ENCODE results near the gene BAZ2B.
A peak's percentile ranks its signal among the peaks of the same experiment; 100 is the strongest.
"Not testable (repeated sequence)": the region's sequence is repeated elsewhere in the genome, so short reads cannot be mapped to it uniquely, and the experiment has no call there.

The BAZ2B gene

GRCh38 chr2:159456500-159457426 lies 159.6 kb downstream of the BAZ2B start:
- peak; percentile 44 to 69 for ATAC-seq

GRCh38 chr2:159455330-159455918 lies 160.9 kb downstream of the BAZ2B start:
- ATAC-seq = peak; percentile 46 to 71

GRCh38 chr2:159454185-159454584 lies 162.2 kb downstream of the BAZ2B start:
- ATAC-seq = no peak

GRCh38 chr2:159450180-159450579 lies 166.2 kb downstream of the BAZ2B start:
- no peak for ATAC-seq

DNA sequence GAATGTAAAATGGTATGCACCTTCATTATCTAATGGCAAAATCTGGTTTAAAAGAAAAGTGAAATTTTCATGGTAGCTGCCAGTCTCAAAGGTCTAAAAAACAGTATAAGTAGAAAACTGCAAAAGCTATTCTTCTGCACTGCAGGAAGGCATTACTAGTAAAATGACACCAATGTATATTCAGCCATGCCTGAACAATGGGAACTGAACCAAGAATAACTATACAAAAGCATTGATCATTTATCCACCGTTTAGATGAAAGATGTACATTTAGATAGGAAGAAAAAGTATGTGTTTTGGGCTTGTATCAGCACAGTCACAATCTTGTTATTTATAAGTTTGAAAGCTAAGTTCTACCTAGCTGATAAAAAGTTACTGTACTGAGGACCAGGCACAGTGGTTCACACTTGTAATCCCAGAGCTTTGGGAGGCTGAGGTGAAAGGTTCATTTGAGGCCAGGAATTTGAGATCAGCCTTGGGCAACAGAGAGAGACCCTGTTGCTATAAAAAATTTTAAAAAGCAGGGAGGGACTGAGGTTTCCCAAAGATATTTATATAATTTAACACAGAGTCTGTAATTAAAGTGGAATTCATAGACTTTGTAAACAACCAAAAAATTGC lies 166.7 kb downstream of the BAZ2B start:
- ATAC-seq = no peak

- ATAC-seq = no peak
Observed at GRCh38 chr2:159446817-159447216, 169.5 kb downstream of the BAZ2B start.

DNA sequence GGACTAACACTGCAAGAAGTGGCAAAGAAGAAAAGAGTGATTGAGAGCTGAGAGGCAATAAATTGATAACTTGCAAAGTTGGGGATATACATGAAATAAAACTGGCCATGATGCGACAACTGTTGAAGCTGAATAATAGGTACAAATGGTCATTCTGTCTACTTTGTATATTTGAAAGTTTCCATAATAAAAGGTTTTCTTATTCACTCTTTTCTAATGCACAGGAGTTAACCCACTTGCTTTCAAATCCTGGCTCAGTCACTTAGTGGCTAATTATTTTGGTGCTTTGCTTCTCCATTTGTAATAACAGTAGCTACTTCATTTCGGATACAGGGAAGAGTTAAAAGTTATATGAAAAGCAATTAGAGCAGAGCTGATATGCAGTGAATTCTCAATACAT lies 170.1 kb downstream of the BAZ2B start:
- no peak for ATAC-seq

DNA sequence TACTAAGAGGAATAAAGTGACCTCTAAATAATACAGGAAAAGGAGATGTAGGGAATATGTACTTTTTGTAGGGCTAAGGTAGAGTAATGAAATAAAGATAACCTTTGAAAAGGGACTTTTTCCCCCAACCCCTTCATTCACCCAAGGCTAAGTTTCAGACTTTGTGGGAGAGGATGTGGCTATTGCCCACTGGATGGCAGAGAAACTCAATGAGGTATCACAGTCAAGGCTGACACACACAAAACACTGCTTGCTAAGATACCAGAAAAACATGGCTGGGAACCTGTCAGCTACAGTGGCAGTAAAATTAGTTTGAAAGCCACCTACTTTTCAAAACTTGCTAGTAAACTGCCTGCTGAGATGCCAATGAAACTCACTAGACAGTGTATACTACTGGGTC lies 171.0 kb downstream of the BAZ2B start:
- no peak for ATAC-seq

- ATAC-seq = no peak
Observed at GRCh38 chr2:159444754-159445153, 171.6 kb downstream of the BAZ2B start.

GRCh38 chr2:159442159-159442852 lies 174.0 kb downstream of the BAZ2B start:
- no peak for ATAC-seq

DNA sequence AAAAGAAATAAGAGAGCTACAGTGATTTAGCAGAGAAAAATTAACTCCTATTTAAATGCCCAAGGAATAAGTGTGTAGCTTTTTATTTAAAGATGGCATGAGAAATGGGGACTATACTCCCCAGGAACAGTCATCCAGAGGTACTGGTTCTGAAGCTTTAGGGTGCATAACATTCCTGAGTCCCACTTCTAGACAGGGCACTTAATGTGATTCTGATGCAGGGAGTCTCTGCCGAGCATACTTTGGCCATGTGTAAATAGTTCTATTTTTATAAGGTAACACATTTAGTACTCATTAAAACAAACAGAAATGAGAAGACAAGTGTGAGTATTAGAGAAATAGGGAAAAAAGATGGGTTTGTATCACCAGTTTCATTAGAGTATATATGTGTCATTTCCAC lies 175.2 kb downstream of the BAZ2B start:
- ATAC-seq = no peak

- no peak for ATAC-seq
Observed at GRCh38 chr2:159439421-159439820, 176.9 kb downstream of the BAZ2B start.

DNA sequence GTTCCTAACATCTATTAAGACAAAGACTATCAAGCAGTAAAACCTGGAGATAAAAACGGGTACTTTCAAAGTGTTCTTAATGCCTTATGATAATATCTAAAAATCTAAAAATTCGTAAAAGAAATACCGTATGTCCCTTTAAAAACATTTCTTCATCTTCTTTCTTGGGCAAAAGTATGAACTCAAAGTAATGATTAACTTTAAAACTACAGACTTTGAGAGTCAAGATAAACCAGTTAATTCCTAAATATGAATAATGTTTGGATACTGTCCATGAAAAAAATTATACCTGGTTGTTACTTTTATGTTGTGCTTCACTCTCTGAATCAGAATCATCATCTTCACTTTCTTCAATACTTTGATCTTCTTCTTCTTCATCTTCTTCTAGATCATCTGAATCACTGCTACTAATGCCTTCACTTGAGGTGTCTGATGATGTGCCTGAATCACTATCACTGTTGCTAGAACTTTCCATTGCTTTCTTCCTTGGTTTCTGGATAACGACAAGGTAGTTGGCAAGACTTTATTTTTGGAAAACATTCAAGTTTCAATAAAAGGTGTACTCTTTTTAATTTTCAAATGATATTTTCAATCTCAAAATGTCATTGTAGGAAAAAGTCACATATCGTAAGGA lies 177.5 kb downstream of the BAZ2B start:
- no peak for ATAC-seq

- ATAC-seq = no peak
Observed at GRCh38 chr2:159438284-159438683, 178.1 kb downstream of the BAZ2B start.

- no peak for ATAC-seq
Observed at GRCh38 chr2:159432610-159433009, 183.7 kb downstream of the BAZ2B start.

- no peak for ATAC-seq
Observed at GRCh38 chr2:159427048-159427447, 189.3 kb downstream of the BAZ2B start.

DNA sequence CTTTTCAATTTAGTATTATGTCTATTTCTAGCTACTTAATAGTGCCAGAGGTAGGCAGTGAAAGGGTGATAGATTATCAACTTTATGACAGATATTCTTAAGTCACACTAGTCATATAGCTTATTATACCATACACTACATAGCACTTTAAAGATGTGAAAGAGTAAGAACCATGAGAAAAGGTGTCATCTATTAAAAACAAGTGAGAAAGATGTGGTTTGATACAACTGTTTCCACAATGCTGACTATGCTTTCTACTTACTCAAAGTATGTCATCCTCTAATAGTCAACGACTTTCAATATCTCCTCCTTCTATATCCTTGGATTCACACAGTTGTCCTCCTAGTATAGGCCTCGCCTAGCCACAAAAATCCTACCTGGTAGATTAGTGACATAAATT lies 196.9 kb downstream of the BAZ2B start:
- ATAC-seq = no peak

GRCh38 chr2:159411460-159411859 lies 204.9 kb downstream of the BAZ2B start:
- peak in 1 of 2 donors; percentile 54 for ATAC-seq

DNA sequence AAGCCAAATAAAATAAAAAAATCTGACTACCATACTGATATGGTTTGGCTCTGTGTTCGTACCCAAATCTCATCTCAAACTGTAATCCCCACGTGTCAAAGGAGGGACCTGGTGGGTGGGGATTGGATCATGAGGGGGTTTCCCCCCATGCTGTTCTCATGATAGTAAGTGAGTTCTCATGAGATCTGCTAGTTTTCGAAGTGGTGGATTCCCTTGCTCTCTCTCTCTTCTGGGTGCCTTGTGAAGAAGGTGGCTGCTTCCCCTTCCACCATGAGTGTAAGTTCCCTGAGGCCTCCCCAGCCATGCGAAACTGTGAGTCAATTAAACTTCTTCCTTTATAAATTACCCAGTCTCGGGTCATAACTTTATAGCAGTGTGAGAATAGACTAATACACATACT lies 206.1 kb downstream of the BAZ2B start:
- ATAC-seq = peak in 1 of 2 donors; percentile 11

DNA sequence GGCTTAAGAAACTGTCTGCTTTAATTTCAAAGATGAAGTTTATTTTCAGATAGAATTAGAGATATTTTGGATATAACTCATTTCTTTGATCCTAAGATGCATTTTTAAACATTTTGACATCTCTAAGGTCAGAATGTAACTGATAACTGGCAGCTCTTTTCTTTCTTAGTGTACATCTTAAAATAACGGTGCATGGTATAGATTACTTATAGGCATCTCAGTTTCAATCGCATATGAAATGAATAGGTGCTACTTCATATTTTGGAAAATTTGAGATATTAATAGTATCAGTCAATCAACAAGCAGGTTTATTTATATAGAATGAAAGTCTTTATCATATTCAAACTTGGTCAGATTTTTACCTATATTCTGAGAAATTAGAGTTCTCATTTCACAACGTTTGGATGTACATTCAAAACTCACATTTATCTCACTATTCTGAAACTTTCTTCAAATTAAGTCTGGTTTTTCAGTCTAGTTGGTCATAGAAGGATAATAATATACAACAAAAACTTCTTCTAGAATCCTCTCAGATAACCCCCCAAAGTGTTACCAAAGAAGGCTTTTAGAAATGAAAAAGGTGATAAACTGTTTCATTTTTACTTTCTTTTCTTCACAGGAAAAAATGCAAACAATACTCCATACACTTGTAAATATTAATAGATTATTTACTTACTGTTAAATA lies 207.1 kb downstream of the BAZ2B start:
- peak; percentile 41 to 68 for ATAC-seq

GRCh38 chr2:159402790-159403189 lies 213.6 kb downstream of the BAZ2B start:
- no peak for ATAC-seq

- ATAC-seq = not testable (repeated sequence)
Observed at GRCh38 chr2:159402160-159402559, 214.2 kb downstream of the BAZ2B start.

Measured in activated CD4-positive, CD25-positive, alpha-beta regulatory T cell treated with anti-CD3 and anti-CD28 coated beads, Interleukin-2, amount 50 U/mL, for 24 hours (primary cell).